Stomach smooth muscle (tissue), 2 donors: ENCODE data around the gene LRFN3.

Experiments
- H3K27ac ChIP-seq: one replicate; pipeline ENCODE4 v1.7.0; 2013; ENCODE audit warnings: mild to moderate bottlenecking, low read length, inconsistent platforms
- H3K27me3 ChIP-seq, 2 donors: one replicate each; pipeline ENCODE4 v1.7.0; 2013; ENCODE audit warnings: low read length in 2 of 2; ENCODE audit not compliant: insufficient read depth in 2 of 2, control insufficient read depth in 1 of 2
- H3K36me3 ChIP-seq, 2 donors: one replicate each; pipeline ENCODE4 v1.7.0; 2013; ENCODE audit warnings: low read length in 2 of 2; ENCODE audit not compliant: control insufficient read depth in 2 of 2, insufficient read depth in 2 of 2
- H3K4me1 ChIP-seq: one replicate; pipeline ENCODE4 v1.7.0; 2013; ENCODE audit warnings: low read length; ENCODE audit not compliant: control insufficient read depth, insufficient read depth
- H3K4me3 ChIP-seq, 2 donors: one replicate each; pipeline ENCODE4 v1.7.0; 2013; ENCODE audit warnings: low read length in 2 of 2
- H3K9ac ChIP-seq, 2 donors: one replicate each; pipeline ENCODE4 v1.7.0; 2013; ENCODE audit warnings: low read length in 2 of 2, mild to moderate bottlenecking in 1 of 2
- H3K9me3 ChIP-seq, 2 donors: one replicate each; pipeline ENCODE4 v1.7.0; 2013; ENCODE audit warnings: low read length in 2 of 2; ENCODE audit not compliant: control insufficient read depth in 2 of 2
- donor health status: healthy.
- donor health status: Pancreatic carcinoma.

The LRFN3 gene

GRCh38 chr19:35939307-35940077, 3.3 kb downstream of the LRFN3 start:
- Histone ChIP-seq H3K9me3 (no peaks in the 10 kb centered on the region), H3K27me3 (no peaks in the 10 kb centered on the region), H3K4me3 (no peak overlapping the region), H3K4me1 (peaks cover 25% of the 10 kb centered on the region), H3K27ac (no peak overlapping the region), H3K9ac (no peak overlapping the region), H3K36me3 (peaks cover 0 to 5% of the 10 kb centered on the region in 2 donors)

GRCh38 chr19:35940078-35940775, 4.1 kb downstream of the LRFN3 start:
- Histone ChIP-seq H3K27me3 (no peaks in the 10 kb centered on the region), H3K4me1 (peaks cover 25% of the 10 kb centered on the region), H3K36me3 (peaks cover 0 to 5% of the 10 kb centered on the region in 2 donors), H3K4me3 (no peak overlapping the region), H3K9ac (no peak overlapping the region), H3K9me3 (no peaks in the 10 kb centered on the region), H3K27ac (no peak overlapping the region)

GRCh38 chr19:35940839-35941238, 4.7 kb downstream of the LRFN3 start:
- Histone ChIP-seq H3K9me3 (no peaks in the 10 kb centered on the region), H3K36me3 (peaks cover 0 to 5% of the 10 kb centered on the region in 2 donors), H3K27me3 (no peaks in the 10 kb centered on the region), H3K9ac (no peak overlapping the region), H3K27ac (no peak overlapping the region), H3K4me1 (peaks cover 20% of the 10 kb centered on the region), H3K4me3 (no peak overlapping the region)

GRCh38 chr19:35942235-35942634, 6.1 kb downstream of the LRFN3 start:
- Histone ChIP-seq H3K36me3 (peaks cover 0 to 7% of the 10 kb centered on the region in 2 donors), H3K4me3 (no peak overlapping the region)

GRCh38 chr19:35943321-35944301, 7.4 kb downstream of the LRFN3 start:
- no peak overlapping the region for H3K9ac ChIP-seq
- no peaks in the 10 kb centered on the region for H3K4me1 ChIP-seq
- H3K36me3 ChIP-seq = peaks cover 0 to 7% of the 10 kb centered on the region in 2 donors
- no peak overlapping the region for H3K4me3 ChIP-seq
- H3K27ac ChIP-seq = no peak overlapping the region
- no peaks in the 10 kb centered on the region for H3K9me3 ChIP-seq
- H3K27me3 ChIP-seq = no peaks in the 10 kb centered on the region

More at GRCh38 chr19:35942235-35942634, 6.1 kb downstream of the LRFN3 start:
- no peaks in the 10 kb centered on the region for H3K9me3 ChIP-seq
- H3K9ac ChIP-seq = no peak overlapping the region
- H3K27me3 ChIP-seq = no peaks in the 10 kb centered on the region
- H3K27ac ChIP-seq = no peak overlapping the region
- peaks cover 12% of the 10 kb centered on the region for H3K4me1 ChIP-seq

- peaks cover 0 to 7% of the 10 kb centered on the region in 2 donors for H3K36me3 ChIP-seq
- H3K4me1 ChIP-seq = no peaks in the 10 kb centered on the region
- no peak overlapping the region for H3K4me3 ChIP-seq
- no peak overlapping the region for H3K27ac ChIP-seq
- H3K9me3 ChIP-seq = no peaks in the 10 kb centered on the region
- H3K27me3 ChIP-seq = no peaks in the 10 kb centered on the region
- H3K9ac ChIP-seq = no peak overlapping the region
These were observed 8.4 kb downstream of the LRFN3 start for GRCh38 chr19:35944556-35944955.

GRCh38 chr19:35945121-35945790, 9.1 kb downstream of the LRFN3 start:
- H3K4me3 ChIP-seq = no peak overlapping the region
- H3K9ac ChIP-seq = no peak overlapping the region
- no peaks in the 10 kb centered on the region for H3K27me3 ChIP-seq
- H3K27ac ChIP-seq = no peak overlapping the region
- peaks cover 0 to 7% of the 10 kb centered on the region in 2 donors for H3K36me3 ChIP-seq
- no peaks in the 10 kb centered on the region for H3K4me1 ChIP-seq
- H3K9me3 ChIP-seq = no peaks in the 10 kb centered on the region

- peaks cover 0 to 7% of the 10 kb centered on the region in 2 donors for H3K36me3 ChIP-seq
- no peaks in the 10 kb centered on the region for H3K9me3 ChIP-seq
- no peaks in the 10 kb centered on the region for H3K4me1 ChIP-seq
- no peak overlapping the region for H3K9ac ChIP-seq
- H3K27ac ChIP-seq = no peak overlapping the region
- no peaks in the 10 kb centered on the region for H3K27me3 ChIP-seq
- no peak overlapping the region for H3K4me3 ChIP-seq
These were observed 10.0 kb downstream of the LRFN3 start for GRCh38 chr19:35946203-35946602.

GRCh38 chr19:35949131-35949530, 13.0 kb downstream of the LRFN3 start:
- Histone ChIP-seq H3K36me3 (peaks cover 0 to 2% of the 10 kb centered on the region in 2 donors), H3K9me3 (no peaks in the 10 kb centered on the region), H3K9ac (no peak overlapping the region), H3K4me3 (no peak overlapping the region), H3K27ac (no peak overlapping the region), H3K4me1 (no peaks in the 10 kb centered on the region), H3K27me3 (peaks cover 0 to 5% of the 10 kb centered on the region in 2 donors)
